SU-DHL-6 (cell line): Measurements from ENCODE around the gene PSKH1.

Experiments
- H2AFZ ChIP-seq: fragments of 200-600 bp; sonication (generic); 2 replicates; pipeline ENCODE4 v1.6.1; 2014; ENCODE audit warnings: low read depth, mild to moderate bottlenecking, moderate library complexity, mixed read lengths, antibody characterized with exemption, low read length; ENCODE audit not compliant: severe bottlenecking
- H3F3A ChIP-seq: fragments of 200-600 bp; shearing (Covaris generic); 2 replicates; pipeline ENCODE4 v1.6.0; 2016; ENCODE audit warnings: antibody characterized with exemption, mild to moderate bottlenecking; ENCODE audit not compliant: insufficient read depth
- H3K27ac ChIP-seq: fragments of 200-600 bp; sonication (generic); 2 replicates; pipeline ENCODE4 v1.5.1; 2016; ENCODE audit warnings: low read depth, mild to moderate bottlenecking, low read length, moderate library complexity, mixed read lengths
- H3K27me3 ChIP-seq: fragments of 200-600 bp; sonication (generic), shearing (Covaris generic); 2 replicates; pipeline ENCODE4 v1.6.0; 2014; ENCODE audit warnings: mild to moderate bottlenecking, low read length
- H3K36me3 ChIP-seq: fragments of 200-600 bp; sonication (generic); 2 replicates; pipeline ENCODE4 v1.6.1; 2014; ENCODE audit warnings: mild to moderate bottlenecking, low read length, mixed read lengths
- H3K4me2 ChIP-seq: fragments of 300-600, 200-600 bp; shearing (Covaris generic), sonication (generic); 2 replicates; pipeline ENCODE4 v1.6.0; 2014; ENCODE audit warnings: low read length, low read depth, mild to moderate bottlenecking; ENCODE audit not compliant: poor library complexity, severe bottlenecking
- H3K4me3 ChIP-seq: fragments of 200-600 bp; sonication (generic); 2 replicates; pipeline ENCODE4 v1.5.1; 2014; ENCODE audit warnings: antibody characterized with exemption, low read length, mild to moderate bottlenecking, mixed read lengths; ENCODE audit not compliant: insufficient read depth, poor library complexity, severe bottlenecking
- H3K79me2 ChIP-seq: fragments of 200-600 bp; sonication (generic); 2 replicates; pipeline ENCODE4 v1.6.1; 2014; ENCODE audit warnings: mild to moderate bottlenecking, low read length, moderate library complexity; ENCODE audit not compliant: insufficient read depth
- H3K9ac ChIP-seq: fragments of 200-600 bp; sonication (generic); 2 replicates; pipeline ENCODE4 v1.7.0; 2014; ENCODE audit warnings: mild to moderate bottlenecking, low read length
- H3K9me2 ChIP-seq: fragments of 200-600 bp; sonication (generic); replicated peaks from 2 replicates; pipeline ENCODE4 v1.6.1; 2014; ENCODE audit warnings: low read length; ENCODE audit not compliant: insufficient read depth
- H3K9me3 ChIP-seq: fragments of 200-600 bp; sonication (generic); 2 replicates; pipeline ENCODE4 v1.6.1; 2014; ENCODE audit warnings: low read length, mixed read lengths; ENCODE audit not compliant: insufficient read depth
- H4K20me1 ChIP-seq: fragments of 200-600 bp; sonication (generic); 2 replicates; pipeline ENCODE4 v1.6.1; 2014; ENCODE audit warnings: low read depth, mild to moderate bottlenecking, antibody characterized with exemption, low read length, moderate library complexity, mixed read lengths
- EZH2phosphoT487 ChIP-seq: fragments of 200-600 bp; sonication (generic), shearing (Covaris generic); conservative IDR thresholded peaks from 2 replicates; pipeline ENCODE4 v1.6.1; 2018; ENCODE audit warnings: mild to moderate bottlenecking, antibody characterized with exemption, low read length, moderate library complexity, mixed read lengths
- TF ChIP-seq, protein P1 (sequence below): fragments of 200-600 bp; sonication (generic); IDR thresholded peaks from one replicate; pipeline ENCODE4 v1.5.1; 2017; ENCODE audit warnings: antibody characterized with exemption, mild to moderate bottlenecking, low read length, moderate library complexity; ENCODE audit not compliant: insufficient read depth, poor library complexity, severe bottlenecking

The PSKH1 gene

DNA sequence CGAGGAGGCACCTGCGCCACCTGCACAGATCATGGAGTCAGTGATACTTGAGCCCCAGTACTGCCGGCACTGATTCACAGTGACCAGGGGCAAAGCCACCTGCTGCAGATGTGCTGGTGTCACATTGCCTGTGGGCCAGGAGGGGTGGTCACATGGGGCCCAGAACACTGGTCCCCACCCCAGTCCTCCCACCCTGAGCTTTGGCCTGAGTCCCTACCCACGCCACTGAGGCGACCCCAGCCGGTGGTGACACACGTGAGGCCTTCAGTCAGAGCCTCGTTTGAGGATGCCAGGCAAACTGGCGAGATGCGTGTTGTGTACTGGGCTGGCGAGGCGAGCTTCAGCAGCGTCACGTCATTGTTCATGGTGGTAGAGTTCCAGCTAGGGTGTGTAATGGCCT lies 37.1 kb downstream of the PSKH1 start:
- Histone ChIP-seq H2AFZ (no peak overlapping the region), H3K36me3 (no peaks in the 10 kb centered on the region), H3K4me2 (no peak overlapping the region), H4K20me1 (no peaks in the 10 kb centered on the region; the same call in 1 of the 2 replicates), H3K9me3 (no peaks in the 10 kb centered on the region), H3F3A (no peaks in the 10 kb centered on the region), H3K79me2 (peaks cover 6% of the 10 kb centered on the region), H3K9ac (no peak overlapping the region), H3K9me2 (no peaks in the 10 kb centered on the region), H3K27ac (no peak overlapping the region), H3K4me3 (no peak overlapping the region), H3K27me3 (no peaks in the 10 kb centered on the region)
- TF ChIP-seq EZH2phosphoT487, result no peak
- TF ChIP-seq, protein P1, sequence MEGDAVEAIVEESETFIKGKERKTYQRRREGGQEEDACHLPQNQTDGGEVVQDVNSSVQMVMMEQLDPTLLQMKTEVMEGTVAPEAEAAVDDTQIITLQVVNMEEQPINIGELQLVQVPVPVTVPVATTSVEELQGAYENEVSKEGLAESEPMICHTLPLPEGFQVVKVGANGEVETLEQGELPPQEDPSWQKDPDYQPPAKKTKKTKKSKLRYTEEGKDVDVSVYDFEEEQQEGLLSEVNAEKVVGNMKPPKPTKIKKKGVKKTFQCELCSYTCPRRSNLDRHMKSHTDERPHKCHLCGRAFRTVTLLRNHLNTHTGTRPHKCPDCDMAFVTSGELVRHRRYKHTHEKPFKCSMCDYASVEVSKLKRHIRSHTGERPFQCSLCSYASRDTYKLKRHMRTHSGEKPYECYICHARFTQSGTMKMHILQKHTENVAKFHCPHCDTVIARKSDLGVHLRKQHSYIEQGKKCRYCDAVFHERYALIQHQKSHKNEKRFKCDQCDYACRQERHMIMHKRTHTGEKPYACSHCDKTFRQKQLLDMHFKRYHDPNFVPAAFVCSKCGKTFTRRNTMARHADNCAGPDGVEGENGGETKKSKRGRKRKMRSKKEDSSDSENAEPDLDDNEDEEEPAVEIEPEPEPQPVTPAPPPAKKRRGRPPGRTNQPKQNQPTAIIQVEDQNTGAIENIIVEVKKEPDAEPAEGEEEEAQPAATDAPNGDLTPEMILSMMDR, result no peak

- no peak overlapping the region for H3K27ac ChIP-seq
- H2AFZ ChIP-seq, result no peak overlapping the region
- peaks cover 9% of the 10 kb centered on the region for H3K79me2 ChIP-seq
- H3K4me2 ChIP-seq, result no peak overlapping the region
- no peaks in the 10 kb centered on the region for H3K36me3 ChIP-seq
- H4K20me1 ChIP-seq, result no peaks in the 10 kb centered on the region; the same call in 1 of the 2 replicates
- no peaks in the 10 kb centered on the region for H3K27me3 ChIP-seq
- H3K9me3 ChIP-seq, result no peaks in the 10 kb centered on the region
- H3K4me3 ChIP-seq, result no peak overlapping the region
- no peaks in the 10 kb centered on the region for H3F3A ChIP-seq
- TF ChIP-seq, protein P1, result no peak
- no peak for TF ChIP-seq EZH2phosphoT487
- H3K9ac ChIP-seq, result no peak overlapping the region
- no peaks in the 10 kb centered on the region for H3K9me2 ChIP-seq
These were observed 37.7 kb downstream of the PSKH1 start for GRCh38 chr16:67930678-67931211.

GRCh38 chr16:67931712-67932461 lies 38.8 kb downstream of the PSKH1 start, which contains the start of gene CTRL:
Gene CTRL (minus strand): TSS chr16:67931862. CDS start chr16:67931852, 10 bp downstream.
- H4K20me1 ChIP-seq, result no peaks in the 10 kb centered on the region
- H3K9ac ChIP-seq, result no peak within 1 kb of the TSS
- no peak within 1 kb of the TSS for H3K4me2 ChIP-seq
- H3K79me2 ChIP-seq, result peaks cover 10% of the 10 kb centered on the region
- no peak within 1 kb of the TSS for H2AFZ ChIP-seq
- H3K4me3 ChIP-seq, result no peak within 1 kb of the TSS
- H3K9me3 ChIP-seq, result no peaks in the 10 kb centered on the region
- H3K36me3 ChIP-seq, result no peaks in the 10 kb centered on the region
- peaks cover 1% of the 10 kb centered on the region for H3F3A ChIP-seq
- TF ChIP-seq EZH2phosphoT487, result no peak
- TF ChIP-seq, protein P1, result no peak
- no peak within 1 kb of the TSS for H3K27ac ChIP-seq
- no peaks in the 10 kb centered on the region for H3K27me3 ChIP-seq
- no peaks in the 10 kb centered on the region for H3K9me2 ChIP-seq
